SK-N-SH (cell line): ENCODE results near the gene LAPTM5. TPM values are rescaled to one million over a fixed set of nuclear protein-coding genes. Genes with fewer than 3 reads are reported as not detected.

Source experiments
- CTCF ChIA-PET: fragments of 300-600, 350-600 bp; formaldehyde crosslinking; extraction: SDS; loops from one replicate; lab custom pipeline; 2021; lab: Yijun Ruan, JAX
- POLR2A ChIA-PET: fragments of 350-600 bp; sonication (Branson Sonifier 250); formaldehyde crosslinking; extraction: SDS; loops from one replicate; lab custom pipeline; 2020; ENCODE audit warnings: antibody characterized with exemption, inconsistent platforms; lab: Yijun Ruan, JAX
- DNase-seq: peaks from one replicate; pipeline ENCODE4 v3.0.0; 2012
- H2AFZ ChIP-seq: fragments of 200-600 bp; sonication (generic); 2 replicates; pipeline ENCODE4 v1.8.1; 2016; ENCODE audit warnings: antibody characterized with exemption, mild to moderate bottlenecking, low read depth
- H3F3A ChIP-seq: fragments of 200-600 bp; sonication (generic); replicated peaks from 2 replicates; pipeline ENCODE3; 2016; ENCODE audit warnings: antibody characterized with exemption, mild to moderate bottlenecking; ENCODE audit not compliant: insufficient read depth
- H3K27ac ChIP-seq, 2 experiments: fragments of 200-500 bp in 1 of 2; fragments of 200-600 bp in 1 of 2; sonication (Bioruptor generic) in 1 of 2; sonication (generic), shearing (Covaris generic) in 1 of 2; 2 replicates each; pipeline versions ENCODE4 v1.5.1 to v1.6.1; 2014 to 2016; ENCODE audit warnings: low read depth in 2 of 2, inconsistent platforms in 1 of 2, low read length in 1 of 2, mild to moderate bottlenecking in 1 of 2, mixed read lengths in 1 of 2
- H3K27me3 ChIP-seq: fragments of 200-600 bp; sonication (generic), shearing (Covaris generic); 2 replicates; pipeline ENCODE4 v1.6.1; 2016; ENCODE audit warnings: mixed run types; ENCODE audit not compliant: insufficient read depth
- H3K36me3 ChIP-seq, 2 experiments: fragments of 200-500 bp in 1 of 2; fragments of 200-600 bp in 1 of 2; sonication (Bioruptor generic) in 1 of 2; sonication (generic) in 1 of 2; replicated peaks in 1 of 2; 2 replicates each; pipeline versions ENCODE3 to v1.5.1; 2014 to 2016; ENCODE audit warnings: low read length in 1 of 2, mild to moderate bottlenecking in 1 of 2; ENCODE audit not compliant: insufficient read depth in 2 of 2, control insufficient read depth in 1 of 2
- H3K4me1 ChIP-seq, 2 experiments: fragments of 200-500 bp in 1 of 2; fragments of 200-600 bp in 1 of 2; sonication (Bioruptor generic) in 1 of 2; sonication (generic), shearing (Covaris generic) in 1 of 2; 2 replicates each; pipeline versions ENCODE4 v1.5.1 to v1.6.1; 2014 to 2016; ENCODE audit warnings: low read depth in 1 of 2, low read length in 1 of 2, mixed run types in 1 of 2; ENCODE audit not compliant: insufficient read depth in 2 of 2, control insufficient read depth in 1 of 2
- H3K4me2 ChIP-seq: fragments of 200-600 bp; sonication (generic), shearing (Covaris generic); 2 replicates; pipeline ENCODE4 v1.6.1; 2017; ENCODE audit warnings: mixed run types
- H3K4me3 ChIP-seq, 2 experiments: fragments of 200-500 bp in 1 of 2; fragments of 200-600 bp in 1 of 2; sonication (Bioruptor generic) in 1 of 2; sonication (generic), shearing (Covaris generic) in 1 of 2; 2 replicates each; pipeline versions ENCODE4 v1.5.1 to v1.8.1; 2014 to 2016; ENCODE audit warnings: low read depth in 2 of 2, inconsistent platforms in 1 of 2, low read length in 1 of 2, mild to moderate bottlenecking in 1 of 2, mixed read lengths in 1 of 2, moderate library complexity in 1 of 2
- H3K79me2 ChIP-seq: fragments of 200-600 bp; sonication (generic); 2 replicates; pipeline ENCODE4 v1.8.1; 2017; ENCODE audit warnings: mild to moderate bottlenecking; ENCODE audit not compliant: insufficient read depth
- H3K9ac ChIP-seq: fragments of 200-600 bp; sonication (generic); 2 replicates; pipeline ENCODE4 v1.6.1; 2017; ENCODE audit warnings: mixed run types
- H3K9me2 ChIP-seq: fragments of 200-600 bp; sonication (generic); 2 replicates; pipeline ENCODE4 v1.6.1; 2017; ENCODE audit warnings: mixed run types
- H3K9me3 ChIP-seq: fragments of 200-600 bp; sonication (generic); 2 replicates; pipeline ENCODE4 v1.6.1; 2017; ENCODE audit warnings: mixed run types, mild to moderate bottlenecking, moderate library complexity
- H4K20me1 ChIP-seq: fragments of 200-600 bp; sonication (generic); 2 replicates; pipeline ENCODE4 v1.6.1; 2017; ENCODE audit warnings: mild to moderate bottlenecking, mixed run types; ENCODE audit not compliant: insufficient read depth
- FOXJ3 ChIP-seq: sonication (generic); formaldehyde crosslinking; IDR thresholded peaks from 2 replicates; pipeline ENCODE4 v1.5.1; 2020; ENCODE audit warnings: mild to moderate bottlenecking, missing genetic modification reagents
- FOXM1 ChIP-seq: IDR thresholded peaks from 2 replicates; pipeline ENCODE4 v1.4.0; 2012; ENCODE audit warnings: low read depth, mild to moderate bottlenecking
- IRF3 ChIP-seq: fragments of 150-350 bp; IDR thresholded peaks from 2 replicates; pipeline ENCODE4 v1.6.1; 2016; ENCODE audit warnings: mild to moderate bottlenecking, low read depth, low read length
- MXI1 ChIP-seq: IDR thresholded peaks from 2 replicates; pipeline ENCODE4 v1.6.1; 2012; ENCODE audit warnings: mild to moderate bottlenecking, low read depth, low read length, improper control_type of control experiment
- RAD21 ChIP-seq: IDR thresholded peaks from 2 replicates; pipeline ENCODE4 v1.6.1; 2012; ENCODE audit warnings: mild to moderate bottlenecking, low read length
- RCOR1 ChIP-seq: fragments of 150-350 bp; IDR thresholded peaks from 2 replicates; pipeline ENCODE4 v1.6.1; 2017; ENCODE audit warnings: antibody characterized with exemption, low read length
- RFX5 ChIP-seq: IDR thresholded peaks from 2 replicates; pipeline ENCODE4 v1.6.1; 2012; ENCODE audit warnings: mild to moderate bottlenecking, improper control_type of control experiment, low read length
- SIN3A ChIP-seq: IDR thresholded peaks from 2 replicates; pipeline ENCODE4 v1.6.1; 2012; ENCODE audit warnings: low read depth, mild to moderate bottlenecking, low read length, moderate library complexity, borderline replicate concordance
- SMC3 ChIP-seq: IDR thresholded peaks from 2 replicates; pipeline ENCODE4 v1.6.1; 2012; ENCODE audit warnings: low read depth, low read length, improper control_type of control experiment
- TAF1 ChIP-seq: IDR thresholded peaks from 2 replicates; pipeline ENCODE4 v1.6.1; 2012; ENCODE audit warnings: low read depth, mild to moderate bottlenecking, low read length, moderate library complexity, borderline replicate concordance
- TCF12 ChIP-seq: IDR thresholded peaks from 2 replicates; pipeline ENCODE4 v1.4.0; 2012
- TEAD4 ChIP-seq: IDR thresholded peaks from 2 replicates; pipeline ENCODE4 v1.4.0; 2012; ENCODE audit warnings: mild to moderate bottlenecking, borderline replicate concordance; ENCODE audit not compliant: insufficient read depth
- USF2 ChIP-seq: fragments of 150-350 bp; IDR thresholded peaks from 2 replicates; pipeline ENCODE4 v1.6.1; 2017; ENCODE audit warnings: antibody characterized with exemption, low read length, low read depth, borderline replicate concordance
- WGBS: methylation state at CpG from one replicate; pipeline ENCODE4 v1.1.6; 2017; ENCODE audit warnings: low lambda C conversion rate; 5-methylcytosine and 5-hydroxymethylcytosine counted together
- polyA plus RNA-seq, 3 experiments: library from polyadenylated mRNA; depleted of rRNA; stranded (reverse); fragments of >200 nt; gene quantifications; 2 replicates each; pipeline ENCODE4 v1.2.3, GENCODE V29; 2012

The LAPTM5 gene
- polyA plus RNA-seq, 1 of the 3 experiments (the other 2 are of a cell fraction) = 1.1 TPM

- Histone ChIP-seq H3K36me3 (no peaks in the 10 kb centered on the region), H3F3A (no peaks in the 10 kb centered on the region), H3K9me3 (no peaks in the 10 kb centered on the region), H3K27me3 (no peaks in the 10 kb centered on the region), H3K9ac (no peak overlapping the region), H3K4me2 (no peak overlapping the region), H3K4me3 (no peak overlapping the region)
- POLR2A ChIA-PET = interaction anchor here (0.9 kb wide), 1 partner anchor 112 kb away, joined by 3 read pairs; no protein-coding TSS in a partner anchor
- 75% methylated on average over 9 of the region's 9 CpGs for WGBS
- no peak for TF ChIP-seq RCOR1
- no peak for TF ChIP-seq FOXM1
- TF ChIP-seq RFX5 = no peak
- no peak for TF ChIP-seq USF2
- TF ChIP-seq MXI1 = no peak
- no peak for TF ChIP-seq IRF3
- TF ChIP-seq SMC3 = no peak
- TF ChIP-seq, all 33 proteins: peak for 0
- no peak overlapping the region for H3K27ac ChIP-seq
- no peaks in the 10 kb centered on the region for H4K20me1 ChIP-seq
- H3K79me2 ChIP-seq = no peaks in the 10 kb centered on the region
- H3K4me1 ChIP-seq = peaks cover 12 to 15% of the 10 kb centered on the region in 2 experiments; a peak in 3 of 4 replicates
- no peaks in the 10 kb centered on the region for H3K9me2 ChIP-seq
- no peak overlapping the region; the same call in 1 of the 2 replicates for H2AFZ ChIP-seq
- DNase-seq = peak; percentile 55
- CTCF ChIA-PET = interaction anchor here (21.5 to 34.2 kb wide), 2 partner anchors 15 to 115 kb away, joined by 356 to 1422 read pairs; partner anchors contain the start of gene SDC3
Observed at GRCh38 chr1:30798389-30799232, 41.0 kb upstream of the LAPTM5 start.

- DNase-seq = no peak
- H3K27me3 ChIP-seq = no peaks in the 10 kb centered on the region; the same call in 1 of the 2 replicates
- H3K4me2 ChIP-seq = no peak overlapping the region
- no peaks in the 10 kb centered on the region for H3K9me2 ChIP-seq
- no peaks in the 10 kb centered on the region for H3K9me3 ChIP-seq
- WGBS = 61% methylated on average over 2 of the region's 5 CpGs
- H3K9ac ChIP-seq = no peak overlapping the region
- H3K36me3 ChIP-seq = no peaks in the 10 kb centered on the region
- no peak for TF ChIP-seq RFX5
- TF ChIP-seq SIN3A = no peak
- no peak for TF ChIP-seq IRF3
- TF ChIP-seq TCF12 = no peak
- TF ChIP-seq RAD21 = no peak
- TF ChIP-seq TEAD4 = no peak
- no peak for TF ChIP-seq TAF1
- TF ChIP-seq FOXJ3 (CRISPR knock-in tag) = no peak
- ChIA-PET CTCF (interaction anchor here (0.8 to 34.2 kb wide), 3 partner anchors 11 to 118 kb away, joined by 3 to 1422 read pairs (median 356); partner anchors contain the start of gene SDC3), POLR2A (no interaction called here)
- no peaks in the 10 kb centered on the region for H3K79me2 ChIP-seq
- H3K27ac ChIP-seq = no peak overlapping the region
- H4K20me1 ChIP-seq = no peaks in the 10 kb centered on the region
- peaks cover 12% of the 10 kb centered on the region in 2 experiments; a peak in 3 of 4 replicates for H3K4me1 ChIP-seq
- H3K4me3 ChIP-seq = no peak overlapping the region
- H2AFZ ChIP-seq = no peak overlapping the region
- H3F3A ChIP-seq = no peaks in the 10 kb centered on the region
Observed at GRCh38 chr1:30795026-30795425, 37.5 kb upstream of the LAPTM5 start.
